ENCODE measurements around the gene MAP3K3.
A peak's percentile ranks its signal among the peaks of the same experiment; 100 is the strongest.

Gene MAP3K3

GRCh38 chr17:63621684-63622573 is at the start of gene MAP3K3:
MAP3K3 (plus strand) TSS chr17:63622417; CDS start chr17:63622760, 343 bp downstream.
- peak; percentile 88 to 97 for DNase-seq (ENCODE audit: low read depth in 2 of 2, low spot score in 1 of 2)

GRCh38 chr17:63573634-63574033 is 48.6 kb upstream of the MAP3K3 start:
- no peak for DNase-seq (ENCODE audit: low read depth in 2 of 2, low spot score in 1 of 2)

- DNase-seq (ENCODE audit: low read depth in 2 of 2, low spot score in 1 of 2) = no peak
These were observed 44.0 kb upstream of the MAP3K3 start for GRCh38 chr17:63578027-63578768.

GRCh38 chr17:63578769-63579111 is 43.5 kb upstream of the MAP3K3 start:
- DNase-seq (ENCODE audit: low read depth in 2 of 2, low spot score in 1 of 2) = no peak

GRCh38 chr17:63579633-63580032 is 42.6 kb upstream of the MAP3K3 start:
- no peak for DNase-seq (ENCODE audit: low read depth in 2 of 2, low spot score in 1 of 2)

- no peak for DNase-seq (ENCODE audit: low read depth in 2 of 2, low spot score in 1 of 2)
These were observed 34.4 kb upstream of the MAP3K3 start for GRCh38 chr17:63587770-63588169.

- DNase-seq (ENCODE audit: low read depth in 2 of 2, low spot score in 1 of 2) = no peak
These were observed 33.4 kb upstream of the MAP3K3 start for GRCh38 chr17:63588797-63589196.

GRCh38 chr17:63589646-63590045 is 32.6 kb upstream of the MAP3K3 start:
- DNase-seq (ENCODE audit: low read depth in 2 of 2, low spot score in 1 of 2) = no peak

GRCh38 chr17:63592797-63593196 is 29.4 kb upstream of the MAP3K3 start:
- no peak for DNase-seq (ENCODE audit: low read depth in 2 of 2, low spot score in 1 of 2)

GRCh38 chr17:63595132-63595531 is 27.1 kb upstream of the MAP3K3 start:
- no peak for DNase-seq (ENCODE audit: low read depth in 2 of 2, low spot score in 1 of 2)

GRCh38 chr17:63596856-63597586 is 25.2 kb upstream of the MAP3K3 start:
- no peak for DNase-seq (ENCODE audit: low read depth in 2 of 2, low spot score in 1 of 2)

GRCh38 chr17:63598281-63598680 is 23.9 kb upstream of the MAP3K3 start:
- no peak for DNase-seq (ENCODE audit: low read depth in 2 of 2, low spot score in 1 of 2)

GRCh38 chr17:63600569-63601438 is 21.4 kb upstream of the MAP3K3 start, which contains the start of gene TACO1:
TACO1 (plus strand) TSS chr17:63600895; CDS start chr17:63601084, 189 bp downstream.
- DNase-seq (ENCODE audit: low read depth in 2 of 2, low spot score in 1 of 2) = peak; percentile 56 to 62

- no peak for DNase-seq (ENCODE audit: low read depth in 2 of 2, low spot score in 1 of 2)
These were observed 20.5 kb upstream of the MAP3K3 start for GRCh38 chr17:63601439-63602371.

- no peak for DNase-seq (ENCODE audit: low read depth in 2 of 2, low spot score in 1 of 2)
These were observed 12.2 kb upstream of the MAP3K3 start for GRCh38 chr17:63609816-63610573.

GRCh38 chr17:63610854-63611253 is 11.4 kb upstream of the MAP3K3 start:
- no peak for DNase-seq (ENCODE audit: low read depth in 2 of 2, low spot score in 1 of 2)

GRCh38 chr17:63611354-63611753 is 10.9 kb upstream of the MAP3K3 start:
- no peak for DNase-seq (ENCODE audit: low read depth in 2 of 2, low spot score in 1 of 2)

- DNase-seq (ENCODE audit: low read depth in 2 of 2, low spot score in 1 of 2) = no peak
These were observed 8.6 kb upstream of the MAP3K3 start for GRCh38 chr17:63613663-63614062.

GRCh38 chr17:63621229-63621683 is 961 bp upstream of the MAP3K3 start:
- DNase-seq (ENCODE audit: low read depth in 2 of 2, low spot score in 1 of 2) = no peak

Measured in stimulated activated CD8-positive, alpha-beta memory T cell treated with anti-CD3 and anti-CD28 coated beads, Interleukin-4, amount 100 ng/mL, for 4 hours (primary cell).